Caco-2 (cell line): Measurements from ENCODE around the gene ELOVL3. TPM values are rescaled to one million over a fixed set of nuclear protein-coding genes. Genes with fewer than 3 reads are reported as not detected.

Experiments used
- BruUV-seq: library from RNA; stranded (reverse); fragments of 400-500 nt; replicated peaks from 2 replicates; lab custom pipeline; 2021; lab: Mats Ljungman, UMichigan
- CTCF ChIA-PET: fragments of 300-600 bp; sonication (Branson Sonifier 250); formaldehyde crosslinking; loops from one replicate; lab custom pipeline; 2022; ENCODE audit warnings: antibody characterized with exemption; lab: Charles Lee
- POLR2A ChIA-PET: fragments of 300-600 bp; sonication (Branson Sonifier 250); formaldehyde crosslinking; loops from one replicate; lab custom pipeline; 2022; ENCODE audit warnings: antibody characterized with exemption; lab: Charles Lee
- DNase-seq, 2 experiments: peaks; one replicate each; pipeline versions ENCODE4 v3.0.0 to v3.0.0-alpha.2; 2020 to 2022
- H3K27me3 ChIP-seq: replicated peaks from 2 replicates; pipeline ENCODE4 v1.6.0; 2011; ENCODE audit warnings: low read length; ENCODE audit not compliant: control insufficient read depth, insufficient read depth
- H3K36me3 ChIP-seq: 2 replicates; pipeline ENCODE4 v1.5.1; 2011; ENCODE audit warnings: low read length; ENCODE audit not compliant: control insufficient read depth, insufficient read depth
- H3K4me1 ChIP-seq: fragments of 250-450 bp; sonication (Bioruptor Pico); 2 replicates; pipeline ENCODE4 v1.5.1; 2020; ENCODE audit warnings: mild to moderate bottlenecking
- H3K4me3 ChIP-seq: 2 replicates; pipeline ENCODE4 v1.5.1; 2011; ENCODE audit warnings: low read depth, mild to moderate bottlenecking, control low read depth, low read length
- H3K9me3 ChIP-seq: fragments of 250-450 bp; sonication (Bioruptor Pico); 2 replicates; pipeline ENCODE4 v1.5.1; 2020; ENCODE audit warnings: mild to moderate bottlenecking, moderate library complexity
- H3K27ac Mint-ChIP-seq: one replicate; pipeline ENCODE4 v1.8.0; 2022; ENCODE audit warnings: mixed read lengths; ENCODE audit not compliant: unreplicated experiment
- H3K27me3 Mint-ChIP-seq: one replicate; pipeline ENCODE4 v1.8.0; 2022; ENCODE audit warnings: mixed read lengths; ENCODE audit not compliant: insufficient read depth, unreplicated experiment
- H3K36me3 Mint-ChIP-seq: one replicate; pipeline ENCODE4 v1.8.0; 2022; ENCODE audit warnings: mild to moderate bottlenecking, mixed read lengths; ENCODE audit not compliant: insufficient read depth, unreplicated experiment
- H3K4me1 Mint-ChIP-seq: one replicate; pipeline ENCODE4 v1.8.0; 2022; ENCODE audit warnings: low read depth, mixed read lengths; ENCODE audit not compliant: unreplicated experiment
- H3K4me3 Mint-ChIP-seq: one replicate; pipeline ENCODE4 v1.8.0; 2022; ENCODE audit warnings: mild to moderate bottlenecking, moderate library complexity, mixed read lengths; ENCODE audit not compliant: unreplicated experiment
- H3K9me3 Mint-ChIP-seq: one replicate; pipeline ENCODE4 v1.8.0; 2022; ENCODE audit warnings: mixed read lengths; ENCODE audit not compliant: unreplicated experiment
- intact Hi-C: fragments of 100-400 bp; cut with micrococcal nuclease; formaldehyde crosslinking; loops from one replicate; pipeline ENCODE4 v1.10.0; 2022; ENCODE audit not compliant: unreplicated experiment
- total RNA-seq: library from RNA; stranded (reverse); gene quantifications from 2 replicates; pipeline ENCODE4 v1.2.3, GENCODE V29; 2022
- TF ChIP-seq, protein P1 (sequence below), 2 experiments: fragments of 200-600 bp in 1 of 2; IDR thresholded peaks; 1 replicate in 1 of 2; 2 replicates in 1 of 2; pipeline versions ENCODE4 v1.5.1 to v1.8.0; 2011 to 2022; ENCODE audit warnings: antibody characterized with exemption in 1 of 2, control low read depth in 1 of 2, inconsistent platforms in 1 of 2, low read depth in 1 of 2, low read length in 1 of 2, mild to moderate bottlenecking in 1 of 2, moderate library complexity in 1 of 2; ENCODE audit not compliant: insufficient read depth in 1 of 2, severe bottlenecking in 1 of 2, unreplicated experiment in 1 of 2

ELOVL3 gene
- total RNA-seq, 1 experiment from 2014 or later, result 2.2 TPM

DNA sequence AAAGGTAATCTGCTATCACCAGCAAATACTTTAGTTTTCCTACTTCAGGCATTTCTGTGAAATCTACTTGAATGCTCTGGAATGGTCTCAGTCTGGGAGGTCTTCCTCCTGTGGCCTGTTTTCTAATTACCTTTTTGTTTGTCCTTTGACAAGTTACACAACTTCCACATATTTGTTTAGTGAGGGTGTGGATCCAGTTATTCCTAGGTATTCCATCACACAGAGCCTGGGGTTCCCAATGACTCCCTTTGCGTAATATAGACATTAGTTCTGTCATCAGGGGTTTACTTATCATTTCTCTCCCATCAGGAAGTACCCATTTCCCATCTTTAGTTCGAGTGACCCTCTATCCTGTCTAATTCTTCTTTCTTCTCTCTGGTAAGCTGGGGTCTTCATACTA, 28.1 kb upstream of the ELOVL3 start:
- no peaks in the 10 kb centered on the region for H3K36me3 Mint-ChIP-seq
- peaks cover 34% of the 10 kb centered on the region for H3K9me3 Mint-ChIP-seq
- intact Hi-C loops, result no loop called here
- ChIA-PET POLR2A (no interaction called here), CTCF (no interaction called here)
- BruUV-seq, result no TSS peak
- Histone ChIP-seq H3K4me1 (no peaks in the 10 kb centered on the region), H3K36me3 (no peaks in the 10 kb centered on the region), H3K9me3 (peaks cover 18% of the 10 kb centered on the region; the same call in 1 of the 2 replicates), H3K27me3 (no peaks in the 10 kb centered on the region), H3K4me3 (no peak overlapping the region)
- DNase-seq, result no peak
- no peak overlapping the region for H3K4me3 Mint-ChIP-seq
- no peak overlapping the region for H3K27ac Mint-ChIP-seq
- no peaks in the 10 kb centered on the region for H3K27me3 Mint-ChIP-seq
- TF ChIP-seq, protein P1, sequence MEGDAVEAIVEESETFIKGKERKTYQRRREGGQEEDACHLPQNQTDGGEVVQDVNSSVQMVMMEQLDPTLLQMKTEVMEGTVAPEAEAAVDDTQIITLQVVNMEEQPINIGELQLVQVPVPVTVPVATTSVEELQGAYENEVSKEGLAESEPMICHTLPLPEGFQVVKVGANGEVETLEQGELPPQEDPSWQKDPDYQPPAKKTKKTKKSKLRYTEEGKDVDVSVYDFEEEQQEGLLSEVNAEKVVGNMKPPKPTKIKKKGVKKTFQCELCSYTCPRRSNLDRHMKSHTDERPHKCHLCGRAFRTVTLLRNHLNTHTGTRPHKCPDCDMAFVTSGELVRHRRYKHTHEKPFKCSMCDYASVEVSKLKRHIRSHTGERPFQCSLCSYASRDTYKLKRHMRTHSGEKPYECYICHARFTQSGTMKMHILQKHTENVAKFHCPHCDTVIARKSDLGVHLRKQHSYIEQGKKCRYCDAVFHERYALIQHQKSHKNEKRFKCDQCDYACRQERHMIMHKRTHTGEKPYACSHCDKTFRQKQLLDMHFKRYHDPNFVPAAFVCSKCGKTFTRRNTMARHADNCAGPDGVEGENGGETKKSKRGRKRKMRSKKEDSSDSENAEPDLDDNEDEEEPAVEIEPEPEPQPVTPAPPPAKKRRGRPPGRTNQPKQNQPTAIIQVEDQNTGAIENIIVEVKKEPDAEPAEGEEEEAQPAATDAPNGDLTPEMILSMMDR (IDR thresholded peaks at IDR 0.05; ENCODE audit: insufficient read depth in 1 of 2, low read depth in 1 of 2, low read length in 1 of 2, severe bottlenecking in 1 of 2, unreplicated experiment in 1 of 2), result no peak
- H3K4me1 Mint-ChIP-seq, result no peaks in the 10 kb centered on the region

DNA sequence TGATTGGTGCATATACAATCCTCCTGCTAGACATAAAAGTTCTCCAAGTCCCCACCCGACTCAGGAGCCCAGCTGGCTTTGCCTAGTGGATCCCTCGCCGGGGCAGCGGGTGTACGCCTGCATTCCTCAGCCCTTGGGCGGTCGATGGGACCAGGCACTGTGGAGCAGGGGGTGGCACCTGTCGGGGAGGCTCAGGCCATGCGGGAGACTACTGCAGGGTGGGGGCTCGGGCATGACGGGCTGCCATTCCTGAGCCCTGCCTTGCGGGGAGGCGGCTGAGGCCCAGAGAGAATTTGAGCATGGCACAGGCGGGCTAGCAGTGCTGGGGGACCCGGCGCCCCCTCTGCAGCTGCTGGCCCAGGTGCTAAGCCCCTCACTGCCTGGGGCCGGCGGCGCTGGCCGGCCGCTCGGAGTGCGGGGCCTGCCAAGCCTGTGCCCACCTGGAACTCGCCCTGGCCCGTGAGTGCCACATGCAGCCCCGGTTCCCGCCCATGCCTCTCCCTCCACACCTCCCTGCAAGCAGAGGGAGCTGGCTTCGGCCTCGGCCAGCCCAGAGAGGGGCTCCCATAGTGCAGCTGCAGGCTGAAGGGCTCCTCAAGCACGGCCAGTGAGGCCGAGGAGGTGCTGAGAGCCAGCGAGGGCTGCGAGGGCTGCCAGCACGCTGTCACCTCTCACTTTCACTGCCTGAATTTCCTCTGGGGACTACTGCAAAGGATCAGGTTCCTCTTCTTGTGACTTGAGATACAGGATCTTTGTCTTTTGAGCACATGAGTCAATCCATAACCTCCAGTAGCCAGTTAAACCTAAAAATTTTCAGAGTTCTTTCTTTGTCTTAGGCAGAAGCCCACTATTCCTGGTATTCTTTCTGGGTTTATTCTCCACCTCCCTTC, 25.1 kb upstream of the ELOVL3 start:
- Mint-ChIP-seq H3K27me3 (no peaks in the 10 kb centered on the region), H3K4me3 (no peak overlapping the region), H3K27ac (no peak overlapping the region), H3K9me3 (peaks cover 34% of the 10 kb centered on the region), H3K36me3 (no peaks in the 10 kb centered on the region), H3K4me1 (no peaks in the 10 kb centered on the region)
- no peak for DNase-seq
- Histone ChIP-seq H3K27me3 (no peaks in the 10 kb centered on the region), H3K4me1 (no peaks in the 10 kb centered on the region), H3K9me3 (peaks cover 18% of the 10 kb centered on the region; the same call in 1 of the 2 replicates), H3K36me3 (no peaks in the 10 kb centered on the region), H3K4me3 (no peak overlapping the region)
- CTCF ChIA-PET, result interaction anchor here (0.9 kb wide), 1 partner anchor 32 kb away, joined by 4 read pairs; no protein-coding TSS in a partner anchor
- POLR2A ChIA-PET, result interaction anchor here (0.6 kb wide), 1 partner anchor 44 kb away, joined by 3 read pairs; the partner anchor contains the start of gene GBF1
- no TSS peak for BruUV-seq
- TF ChIP-seq, protein P1 (IDR thresholded peaks at IDR 0.05; ENCODE audit: insufficient read depth in 1 of 2, low read depth in 1 of 2, low read length in 1 of 2, severe bottlenecking in 1 of 2, unreplicated experiment in 1 of 2), result no peak
- intact Hi-C loops, result no loop called here

DNA sequence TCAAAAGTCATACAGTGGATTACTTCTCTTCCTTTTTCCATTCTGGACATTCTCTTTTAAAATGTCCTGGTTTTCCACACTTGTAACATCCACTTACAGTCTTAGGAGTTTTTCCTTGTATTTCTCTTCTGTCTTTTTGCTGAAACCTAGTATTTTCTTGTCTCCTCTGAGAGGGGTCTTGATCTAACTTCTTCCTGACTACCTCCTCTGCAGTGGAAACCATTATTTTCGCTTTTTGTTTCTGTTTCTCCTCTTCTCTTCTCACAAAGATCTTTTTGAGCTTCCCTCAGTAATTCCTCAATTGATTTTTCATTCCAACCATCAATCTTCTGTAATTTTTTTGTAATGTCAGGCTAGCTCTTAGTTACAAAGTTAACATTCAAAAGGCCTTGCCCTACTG, 23.7 kb upstream of the ELOVL3 start:
- Histone ChIP-seq H3K27me3 (no peaks in the 10 kb centered on the region), H3K4me3 (no peak overlapping the region), H3K4me1 (no peaks in the 10 kb centered on the region), H3K9me3 (peaks cover 18% of the 10 kb centered on the region; the same call in 1 of the 2 replicates), H3K36me3 (no peaks in the 10 kb centered on the region)
- no peaks in the 10 kb centered on the region for H3K36me3 Mint-ChIP-seq
- BruUV-seq, result no TSS peak
- H3K27ac Mint-ChIP-seq, result no peak overlapping the region
- ChIA-PET CTCF (interaction anchor here (0.6 kb wide), 1 partner anchor 28 kb away, joined by 3 read pairs; no protein-coding TSS in a partner anchor), POLR2A (no interaction called here)
- no peak overlapping the region for H3K4me3 Mint-ChIP-seq
- peaks cover 34% of the 10 kb centered on the region for H3K9me3 Mint-ChIP-seq
- no peak for DNase-seq
- peaks cover 4% of the 10 kb centered on the region for H3K4me1 Mint-ChIP-seq
- no peaks in the 10 kb centered on the region for H3K27me3 Mint-ChIP-seq
- TF ChIP-seq, protein P1 (IDR thresholded peaks at IDR 0.05; ENCODE audit: insufficient read depth in 1 of 2, low read depth in 1 of 2, low read length in 1 of 2, severe bottlenecking in 1 of 2, unreplicated experiment in 1 of 2), result no peak
- intact Hi-C loops, result no loop called here
